K562 (cell line): ENCODE results near the gene KLHL18. TPM values are rescaled to one million over a fixed set of nuclear protein-coding genes. Genes with fewer than 3 reads are reported as not detected.

Experiments
- FOXP1 ChIP-seq: sonication (generic); formaldehyde crosslinking; IDR thresholded peaks from 2 replicates; pipeline ENCODE4 v1.8.0; 2022; ENCODE audit warnings: mild to moderate bottlenecking, missing genetic modification reagents
- FUS ChIP-seq: fragments of 200-400 bp; formaldehyde crosslinking; optimal IDR thresholded peaks from 2 replicates; pipeline ENCODE3; 2017; ENCODE audit warnings: low read depth, low read length
- JUN ChIP-seq, 2 experiments: sonication (generic) in 1 of 2; formaldehyde crosslinking in 1 of 2; IDR thresholded peaks; 2 replicates each; pipeline versions ENCODE4 v1.6.1 to v1.8.0; 2012 to 2022; ENCODE audit warnings: borderline replicate concordance in 2 of 2, mild to moderate bottlenecking in 2 of 2, improper control_type of control experiment in 1 of 2, low read depth in 1 of 2, low read length in 1 of 2, missing genetic modification reagents in 1 of 2
- KDM2B ChIP-seq: fragments of 250-450 bp; sonication (Bioruptor Pico); IDR thresholded peaks from 2 replicates; pipeline ENCODE4 v1.8.0; 2021; ENCODE audit warnings: mild to moderate bottlenecking, moderate library complexity
- NFIX ChIP-seq: fragments of 250-450 bp; sonication (Bioruptor Pico); IDR thresholded peaks from 2 replicates; pipeline ENCODE4 v1.4.0; 2020; ENCODE audit warnings: low read depth, mild to moderate bottlenecking, moderate library complexity
- PTTG1 ChIP-seq: fragments of 450-650 bp; IDR thresholded peaks from 2 replicates; pipeline ENCODE4 v1.6.1; 2016; ENCODE audit warnings: low read depth, mild to moderate bottlenecking, missing genetic modification characterization, missing compliant biosample characterization
- RBM25 ChIP-seq: fragments of 200-400 bp; formaldehyde crosslinking; IDR thresholded peaks from 2 replicates; pipeline ENCODE4 v1.6.1; 2018; ENCODE audit warnings: low read length, low read depth, moderate library complexity; ENCODE audit not compliant: severe bottlenecking
- SMAD3 ChIP-seq: fragments of 450-650 bp; formaldehyde crosslinking; conservative IDR thresholded peaks from 2 replicates; pipeline ENCODE4 v1.4.0; 2020; ENCODE audit warnings: mild to moderate bottlenecking
- SMC3 ChIP-seq: conservative IDR thresholded peaks from 2 replicates; pipeline ENCODE4 v1.6.1; 2011; ENCODE audit warnings: low read depth, low read length, improper control_type of control experiment; ENCODE audit not compliant: insufficient read depth
- ZKSCAN8 ChIP-seq: fragments of 200-800 bp; sonication (Bioruptor generic); IDR thresholded peaks from 2 replicates; pipeline ENCODE4 v1.6.1; 2016; ENCODE audit warnings: missing genetic modification characterization, missing compliant biosample characterization
- ZNF41 ChIP-seq: fragments of 250-450 bp; sonication (Bioruptor Pico); conservative IDR thresholded peaks from 2 replicates; pipeline ENCODE4 v1.4.0; 2020; ENCODE audit warnings: mild to moderate bottlenecking
- ZNF444 ChIP-seq: fragments of 250-450 bp; sonication (Bioruptor Pico); IDR thresholded peaks from 2 replicates; pipeline ENCODE4 v1.4.0; 2020; ENCODE audit warnings: mild to moderate bottlenecking, moderate library complexity
- polyA plus RNA-seq, 8 experiments: library from polyadenylated mRNA; depleted of rRNA in 4 of 8; stranded (reverse) in 5 of 8; unstranded in 3 of 8; fragments of >200 nt; fragmentation: Nextera tagmentation in 2 of 8; fragmentation: Illumina TruSeq in 1 of 8; extraction: Ambion mirVana in 2 of 8; extraction: Trizol in 1 of 8; gene quantifications; 2 replicates each; pipeline versions ENCODE4 v1.2.1 to v1.2.3, GENCODE V29; 2011 to 2014; ENCODE audit warnings: inconsistent platforms in 1 of 8, missing spikeins in 1 of 8
- total RNA-seq, 7 experiments: library from RNA; depleted of rRNA in 6 of 7; stranded (reverse); fragments of >200 nt in 6 of 7; fragmentation: Illumina TruSeq in 2 of 7; extraction: Trizol in 2 of 7; gene quantifications; 2 replicates each; pipeline versions ENCODE4 v1.2.1 to v1.2.3, GENCODE V29; 2011 to 2021; ENCODE audit warnings: low replicate concordance in 1 of 7
- TF ChIP-seq, protein P1 (sequence below): fragments of 450-650 bp; IDR thresholded peaks from one replicate; pipeline ENCODE4 v1.6.1; 2018; ENCODE audit warnings: mild to moderate bottlenecking, moderate library complexity; ENCODE audit not compliant: partially characterized antibody
- TF ChIP-seq, protein P2 (sequence below), 2 experiments: fragments of 450-650 bp; formaldehyde crosslinking in 1 of 2; IDR thresholded peaks; 2 replicates each; pipeline versions ENCODE4 v1.4.0 to v1.6.1; 2014 to 2020; ENCODE audit warnings: mild to moderate bottlenecking in 2 of 2, borderline replicate concordance in 1 of 2, low read depth in 1 of 2
- TF ChIP-seq, protein P3 (sequence below): fragments of 450-650 bp; IDR thresholded peaks from 2 replicates; pipeline ENCODE4 v1.6.1; 2018; ENCODE audit warnings: mild to moderate bottlenecking, low read depth; ENCODE audit not compliant: partially characterized antibody

Gene KLHL18
- total and polyA plus RNA-seq, 9 of the 15 experiments (the other 6 are each of a cell fraction or from before 2014, with no cell fraction given): 26.7 to 97.5 (median 48.7) TPM

DNA sequence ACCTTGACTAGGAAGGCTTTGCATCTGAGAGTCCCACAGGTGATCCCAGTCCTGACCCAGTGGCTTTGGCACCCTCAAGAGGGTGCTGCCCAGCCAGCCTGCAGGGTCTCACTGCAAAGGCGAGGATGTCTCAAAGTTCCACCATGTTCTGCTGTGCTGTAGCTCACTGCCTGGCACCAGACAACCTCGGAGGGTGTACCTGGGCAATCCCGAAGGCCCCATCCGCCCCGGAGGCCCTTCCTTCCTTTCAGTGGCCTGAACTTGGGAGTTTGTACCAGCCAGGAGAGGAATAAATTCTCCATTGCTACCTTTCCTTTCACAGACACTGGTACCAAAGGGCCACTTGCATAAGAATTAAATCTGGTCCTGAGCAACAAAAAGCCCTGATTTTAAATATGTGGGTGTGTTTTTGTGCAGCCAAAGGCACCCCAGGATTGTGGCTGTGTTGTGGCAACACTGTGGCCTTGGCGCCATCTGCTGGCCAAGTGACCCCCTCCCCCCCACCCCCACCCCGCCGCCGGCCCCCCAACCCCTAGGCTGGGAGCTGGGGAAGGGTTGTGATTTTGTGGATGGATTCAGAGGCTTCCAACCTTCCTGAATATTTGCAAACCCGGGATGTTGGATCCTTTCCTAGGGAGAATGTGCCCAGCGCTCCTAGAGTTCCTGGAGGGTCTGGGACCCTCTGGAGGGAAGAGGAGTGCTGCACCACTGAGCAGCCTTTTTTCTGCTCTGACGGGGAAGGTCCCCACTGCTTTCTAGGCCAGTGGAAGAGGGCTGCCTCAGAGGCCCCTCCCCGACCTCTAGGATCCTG is 88.3 kb downstream of the KLHL18 start (continued):
- TF ChIP-seq ZKSCAN8 (CRISPR knock-in tag) (no peak), FOXP1 (no peak), PTTG1 (tag) (no peak), SMC3 (peak; percentile 72), ZNF41 (CRISPR knock-in tag) (no peak), FUS (no peak), SMAD3 (CRISPR knock-in tag) (no peak), JUN (IDR thresholded peaks at IDR 0.05; ENCODE audit: borderline replicate concordance, low read depth, low read length) (no peak), JUN (CRISPR knock-in tag; IDR thresholded peaks at IDR 0.05; ENCODE audit: borderline replicate concordance) (no peak), ZNF444 (no peak), NFIX (no peak), KDM2B (CRISPR knock-in tag) (no peak), RBM25 (no peak)
- TF ChIP-seq, protein P1, sequence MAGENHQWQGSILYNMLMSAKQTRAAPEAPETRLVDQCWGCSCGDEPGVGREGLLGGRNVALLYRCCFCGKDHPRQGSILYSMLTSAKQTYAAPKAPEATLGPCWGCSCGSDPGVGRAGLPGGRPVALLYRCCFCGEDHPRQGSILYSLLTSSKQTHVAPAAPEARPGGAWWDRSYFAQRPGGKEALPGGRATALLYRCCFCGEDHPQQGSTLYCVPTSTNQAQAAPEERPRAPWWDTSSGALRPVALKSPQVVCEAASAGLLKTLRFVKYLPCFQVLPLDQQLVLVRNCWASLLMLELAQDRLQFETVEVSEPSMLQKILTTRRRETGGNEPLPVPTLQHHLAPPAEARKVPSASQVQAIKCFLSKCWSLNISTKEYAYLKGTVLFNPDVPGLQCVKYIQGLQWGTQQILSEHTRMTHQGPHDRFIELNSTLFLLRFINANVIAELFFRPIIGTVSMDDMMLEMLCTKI: no peak
- TF ChIP-seq, protein P2, sequence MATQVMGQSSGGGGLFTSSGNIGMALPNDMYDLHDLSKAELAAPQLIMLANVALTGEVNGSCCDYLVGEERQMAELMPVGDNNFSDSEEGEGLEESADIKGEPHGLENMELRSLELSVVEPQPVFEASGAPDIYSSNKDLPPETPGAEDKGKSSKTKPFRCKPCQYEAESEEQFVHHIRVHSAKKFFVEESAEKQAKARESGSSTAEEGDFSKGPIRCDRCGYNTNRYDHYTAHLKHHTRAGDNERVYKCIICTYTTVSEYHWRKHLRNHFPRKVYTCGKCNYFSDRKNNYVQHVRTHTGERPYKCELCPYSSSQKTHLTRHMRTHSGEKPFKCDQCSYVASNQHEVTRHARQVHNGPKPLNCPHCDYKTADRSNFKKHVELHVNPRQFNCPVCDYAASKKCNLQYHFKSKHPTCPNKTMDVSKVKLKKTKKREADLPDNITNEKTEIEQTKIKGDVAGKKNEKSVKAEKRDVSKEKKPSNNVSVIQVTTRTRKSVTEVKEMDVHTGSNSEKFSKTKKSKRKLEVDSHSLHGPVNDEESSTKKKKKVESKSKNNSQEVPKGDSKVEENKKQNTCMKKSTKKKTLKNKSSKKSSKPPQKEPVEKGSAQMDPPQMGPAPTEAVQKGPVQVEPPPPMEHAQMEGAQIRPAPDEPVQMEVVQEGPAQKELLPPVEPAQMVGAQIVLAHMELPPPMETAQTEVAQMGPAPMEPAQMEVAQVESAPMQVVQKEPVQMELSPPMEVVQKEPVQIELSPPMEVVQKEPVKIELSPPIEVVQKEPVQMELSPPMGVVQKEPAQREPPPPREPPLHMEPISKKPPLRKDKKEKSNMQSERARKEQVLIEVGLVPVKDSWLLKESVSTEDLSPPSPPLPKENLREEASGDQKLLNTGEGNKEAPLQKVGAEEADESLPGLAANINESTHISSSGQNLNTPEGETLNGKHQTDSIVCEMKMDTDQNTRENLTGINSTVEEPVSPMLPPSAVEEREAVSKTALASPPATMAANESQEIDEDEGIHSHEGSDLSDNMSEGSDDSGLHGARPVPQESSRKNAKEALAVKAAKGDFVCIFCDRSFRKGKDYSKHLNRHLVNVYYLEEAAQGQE (IDR thresholded peaks at IDR 0.05; ENCODE audit: borderline replicate concordance): peak; percentile 45; the same call in 1 of the 2 replicates
- TF ChIP-seq, protein P2 (CRISPR knock-in tag; IDR thresholded peaks at IDR 0.05; ENCODE audit: low read depth): no peak
- TF ChIP-seq, protein P3, sequence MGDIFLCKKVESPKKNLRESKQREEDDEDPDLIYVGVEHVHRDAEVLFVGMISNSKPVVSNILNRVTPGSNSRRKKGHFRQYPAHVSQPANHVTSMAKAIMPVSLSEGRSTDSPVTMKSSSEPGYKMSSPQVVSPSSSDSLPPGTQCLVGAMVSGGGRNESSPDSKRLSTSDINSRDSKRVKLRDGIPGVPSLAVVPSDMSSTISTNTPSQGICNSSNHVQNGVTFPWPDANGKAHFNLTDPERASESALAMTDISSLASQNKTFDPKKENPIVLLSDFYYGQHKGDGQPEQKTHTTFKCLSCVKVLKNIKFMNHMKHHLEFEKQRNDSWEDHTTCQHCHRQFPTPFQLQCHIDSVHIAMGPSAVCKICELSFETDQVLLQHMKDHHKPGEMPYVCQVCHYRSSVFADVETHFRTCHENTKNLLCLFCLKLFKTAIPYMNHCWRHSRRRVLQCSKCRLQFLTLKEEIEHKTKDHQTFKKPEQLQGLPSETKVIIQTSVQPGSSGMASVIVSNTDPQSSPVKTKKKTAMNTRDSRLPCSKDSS: no peak
